Measurements from ENCODE around the gene KCNQ1. TPM values are rescaled to one million over a fixed set of nuclear protein-coding genes. Genes with fewer than 3 reads are reported as not detected.

The KCNQ1 gene
- total RNA-seq, 1 experiment from 2014 or later = 10.7 TPM

GRCh38 chr11:2827256-2827655 lies 382.4 kb downstream of the KCNQ1 start:
- ATAC-seq (no peak), DNase-seq (ENCODE audit: low read depth, low spot score) (no peak)
- Histone ChIP-seq H3K9me2 (ENCODE audit: insufficient read depth) (no peaks in the 10 kb centered on the region), H3K4me1 (ENCODE audit: control insufficient read depth in 1 of 2, insufficient read depth in 2 of 2, low read length in 2 of 2) (no peaks in the 10 kb centered on the region), H3K27me3 (ENCODE audit: insufficient read depth, low read length) (no peaks in the 10 kb centered on the region), H3K9me3 (ENCODE audit: control insufficient read depth in 1 of 2, insufficient read depth in 1 of 2, low read depth in 1 of 2, low read length in 2 of 2) (peaks cover 14% of the 10 kb centered on the region in 2 experiments; a peak in 3 of 4 replicates), H3K4me3 (replicated peaks in 1 of 2; ENCODE audit: low read depth in 1 of 2, low read length in 2 of 2) (no peak overlapping the region), H4K20me1 (ENCODE audit: insufficient read depth) (no peaks in the 10 kb centered on the region), H2AFZ (ENCODE audit: low read depth, low read length, poor library complexity, severe bottlenecking) (no peak overlapping the region), H3K36me3 (ENCODE audit: control insufficient read depth in 1 of 2, insufficient read depth in 2 of 2, low read length in 2 of 2) (no peaks in the 10 kb centered on the region), H3K79me2 (ENCODE audit: insufficient read depth, low read length) (no peaks in the 10 kb centered on the region), H3K9ac (ENCODE audit: low read length) (no peak overlapping the region), H3K4me2 (ENCODE audit: low read length) (no peak overlapping the region), H3K27ac (ENCODE audit: low read depth, low read length) (no peak overlapping the region)
- TF ChIP-seq, protein P1, sequence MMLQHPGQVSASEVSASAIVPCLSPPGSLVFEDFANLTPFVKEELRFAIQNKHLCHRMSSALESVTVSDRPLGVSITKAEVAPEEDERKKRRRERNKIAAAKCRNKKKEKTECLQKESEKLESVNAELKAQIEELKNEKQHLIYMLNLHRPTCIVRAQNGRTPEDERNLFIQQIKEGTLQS (IDR thresholded peaks at IDR 0.05) = no peak
- TF ChIP-seq, protein P2, sequence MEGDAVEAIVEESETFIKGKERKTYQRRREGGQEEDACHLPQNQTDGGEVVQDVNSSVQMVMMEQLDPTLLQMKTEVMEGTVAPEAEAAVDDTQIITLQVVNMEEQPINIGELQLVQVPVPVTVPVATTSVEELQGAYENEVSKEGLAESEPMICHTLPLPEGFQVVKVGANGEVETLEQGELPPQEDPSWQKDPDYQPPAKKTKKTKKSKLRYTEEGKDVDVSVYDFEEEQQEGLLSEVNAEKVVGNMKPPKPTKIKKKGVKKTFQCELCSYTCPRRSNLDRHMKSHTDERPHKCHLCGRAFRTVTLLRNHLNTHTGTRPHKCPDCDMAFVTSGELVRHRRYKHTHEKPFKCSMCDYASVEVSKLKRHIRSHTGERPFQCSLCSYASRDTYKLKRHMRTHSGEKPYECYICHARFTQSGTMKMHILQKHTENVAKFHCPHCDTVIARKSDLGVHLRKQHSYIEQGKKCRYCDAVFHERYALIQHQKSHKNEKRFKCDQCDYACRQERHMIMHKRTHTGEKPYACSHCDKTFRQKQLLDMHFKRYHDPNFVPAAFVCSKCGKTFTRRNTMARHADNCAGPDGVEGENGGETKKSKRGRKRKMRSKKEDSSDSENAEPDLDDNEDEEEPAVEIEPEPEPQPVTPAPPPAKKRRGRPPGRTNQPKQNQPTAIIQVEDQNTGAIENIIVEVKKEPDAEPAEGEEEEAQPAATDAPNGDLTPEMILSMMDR (IDR thresholded peaks at IDR 0.05 in 2 of 3, conservative IDR thresholded peaks at IDR 0.05 in 1 of 3; ENCODE audit: borderline replicate concordance in 1 of 3, insufficient read depth in 1 of 3, low read depth in 2 of 3, low read length in 2 of 3) = no peak
- TF ChIP-seq, protein P3, sequence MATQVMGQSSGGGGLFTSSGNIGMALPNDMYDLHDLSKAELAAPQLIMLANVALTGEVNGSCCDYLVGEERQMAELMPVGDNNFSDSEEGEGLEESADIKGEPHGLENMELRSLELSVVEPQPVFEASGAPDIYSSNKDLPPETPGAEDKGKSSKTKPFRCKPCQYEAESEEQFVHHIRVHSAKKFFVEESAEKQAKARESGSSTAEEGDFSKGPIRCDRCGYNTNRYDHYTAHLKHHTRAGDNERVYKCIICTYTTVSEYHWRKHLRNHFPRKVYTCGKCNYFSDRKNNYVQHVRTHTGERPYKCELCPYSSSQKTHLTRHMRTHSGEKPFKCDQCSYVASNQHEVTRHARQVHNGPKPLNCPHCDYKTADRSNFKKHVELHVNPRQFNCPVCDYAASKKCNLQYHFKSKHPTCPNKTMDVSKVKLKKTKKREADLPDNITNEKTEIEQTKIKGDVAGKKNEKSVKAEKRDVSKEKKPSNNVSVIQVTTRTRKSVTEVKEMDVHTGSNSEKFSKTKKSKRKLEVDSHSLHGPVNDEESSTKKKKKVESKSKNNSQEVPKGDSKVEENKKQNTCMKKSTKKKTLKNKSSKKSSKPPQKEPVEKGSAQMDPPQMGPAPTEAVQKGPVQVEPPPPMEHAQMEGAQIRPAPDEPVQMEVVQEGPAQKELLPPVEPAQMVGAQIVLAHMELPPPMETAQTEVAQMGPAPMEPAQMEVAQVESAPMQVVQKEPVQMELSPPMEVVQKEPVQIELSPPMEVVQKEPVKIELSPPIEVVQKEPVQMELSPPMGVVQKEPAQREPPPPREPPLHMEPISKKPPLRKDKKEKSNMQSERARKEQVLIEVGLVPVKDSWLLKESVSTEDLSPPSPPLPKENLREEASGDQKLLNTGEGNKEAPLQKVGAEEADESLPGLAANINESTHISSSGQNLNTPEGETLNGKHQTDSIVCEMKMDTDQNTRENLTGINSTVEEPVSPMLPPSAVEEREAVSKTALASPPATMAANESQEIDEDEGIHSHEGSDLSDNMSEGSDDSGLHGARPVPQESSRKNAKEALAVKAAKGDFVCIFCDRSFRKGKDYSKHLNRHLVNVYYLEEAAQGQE (IDR thresholded peaks at IDR 0.05; ENCODE audit: low read depth) = no peak
- TF ChIP-seq EGR1 (IDR thresholded peaks at IDR 0.05; ENCODE audit: low read depth) (no peak), RAD21 (IDR thresholded peaks at IDR 0.05; ENCODE audit: low read depth) (no peak), EZH2 (IDR thresholded peaks at IDR 0.05) (no peak), SP1 (IDR thresholded peaks at IDR 0.05; ENCODE audit: low read depth) (no peak), CEBPB (IDR thresholded peaks at IDR 0.05; ENCODE audit: low read depth) (no peak), POLR2AphosphoS5 (IDR thresholded peaks at IDR 0.05; ENCODE audit: low read depth, low read length) (no peak)
- TF ChIP-seq, protein P4, sequence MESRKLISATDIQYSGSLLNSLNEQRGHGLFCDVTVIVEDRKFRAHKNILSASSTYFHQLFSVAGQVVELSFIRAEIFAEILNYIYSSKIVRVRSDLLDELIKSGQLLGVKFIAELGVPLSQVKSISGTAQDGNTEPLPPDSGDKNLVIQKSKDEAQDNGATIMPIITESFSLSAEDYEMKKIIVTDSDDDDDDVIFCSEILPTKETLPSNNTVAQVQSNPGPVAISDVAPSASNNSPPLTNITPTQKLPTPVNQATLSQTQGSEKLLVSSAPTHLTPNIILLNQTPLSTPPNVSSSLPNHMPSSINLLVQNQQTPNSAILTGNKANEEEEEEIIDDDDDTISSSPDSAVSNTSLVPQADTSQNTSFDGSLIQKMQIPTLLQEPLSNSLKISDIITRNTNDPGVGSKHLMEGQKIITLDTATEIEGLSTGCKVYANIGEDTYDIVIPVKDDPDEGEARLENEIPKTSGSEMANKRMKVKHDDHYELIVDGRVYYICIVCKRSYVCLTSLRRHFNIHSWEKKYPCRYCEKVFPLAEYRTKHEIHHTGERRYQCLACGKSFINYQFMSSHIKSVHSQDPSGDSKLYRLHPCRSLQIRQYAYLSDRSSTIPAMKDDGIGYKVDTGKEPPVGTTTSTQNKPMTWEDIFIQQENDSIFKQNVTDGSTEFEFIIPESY (IDR thresholded peaks at IDR 0.05; ENCODE audit: extremely low read depth, insufficient replicate concordance, low read length) = no peak
- intact Hi-C loops (cut with micrococcal nuclease) = no loop called here
- RAD21 ChIA-PET (ENCODE audit: low non-redundant PET in 1 of 2, low total read pairs in 2 of 2, uncharacterized antibody in 2 of 2, unreplicated experiment in 2 of 2) = no interaction called here
- CTCF ChIA-PET = no interaction called here
- POLR2A ChIA-PET = no interaction called here
- BruUV-seq (replicated peaks) = no TSS peak
